Renal pelvis (tissue), 4 donors: ENCODE measurements around the gene SSR2. TPM values are rescaled to one million over a fixed set of nuclear protein-coding genes. Genes with fewer than 3 reads are reported as not detected.
"Not testable (repeated sequence)": the region's sequence is repeated elsewhere in the genome, so short reads cannot be mapped to it uniquely, and the experiment has no call there.

Experiments used
- DNase-seq: peaks from one replicate; pipeline ENCODE4 v3.0.0-alpha.2; 2013
- polyA plus RNA-seq, 3 donors: library from polyadenylated mRNA; unstranded; fragments of 120-200 nt; gene quantifications; one replicate each; pipeline ENCODE4 v1.2.1, GENCODE V29; 2013; ENCODE audit not compliant: insufficient read length in 3 of 3

SSR2 gene
- polyA plus RNA-seq, 3 donors = 354 to 431 (median 363) TPM

DNA sequence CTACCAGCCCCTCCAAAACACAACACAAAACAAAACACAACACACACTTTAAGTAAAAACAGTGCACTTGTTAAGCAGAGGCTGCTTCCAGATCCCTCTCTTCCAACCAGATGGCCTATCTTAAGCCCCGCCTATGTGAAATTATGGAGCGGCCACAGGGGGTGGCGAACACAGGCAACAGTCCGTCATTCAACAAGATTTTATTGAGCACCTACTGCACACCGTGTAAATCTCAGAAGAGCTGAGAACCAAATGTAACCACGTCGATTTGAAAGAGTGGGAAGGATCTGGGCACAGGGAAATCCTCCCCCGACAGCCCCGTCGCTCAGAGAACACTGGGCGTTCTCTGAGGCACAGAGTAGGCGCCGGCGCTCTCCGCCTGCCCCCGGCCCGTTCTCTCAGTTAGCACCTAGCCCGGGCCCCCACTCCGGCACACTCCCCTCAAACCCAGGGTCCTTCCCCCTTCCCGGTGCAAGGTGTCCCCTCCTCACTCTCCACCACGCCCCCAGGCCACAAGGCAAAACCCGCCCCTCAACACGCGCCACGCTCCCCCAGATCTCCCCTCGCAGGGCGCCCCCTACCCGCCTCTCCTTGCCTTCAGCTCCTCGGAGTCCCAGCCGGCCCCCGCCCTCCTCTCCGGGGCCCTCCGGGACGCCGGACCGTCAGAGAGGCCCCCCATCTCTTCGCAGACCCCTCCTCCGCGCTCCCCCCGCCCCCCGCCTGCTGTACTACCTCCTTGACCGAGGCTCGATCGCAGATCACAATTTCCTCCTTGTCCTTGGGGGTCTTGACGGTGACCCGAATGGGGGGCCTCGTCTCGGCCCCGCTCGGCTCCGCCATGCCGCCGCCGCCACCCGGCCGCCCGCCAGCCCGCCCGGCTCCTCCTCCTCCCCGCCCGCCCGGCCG is 32.4 kb upstream of the SSR2 start:
- peak; percentile 76 for DNase-seq

DNA sequence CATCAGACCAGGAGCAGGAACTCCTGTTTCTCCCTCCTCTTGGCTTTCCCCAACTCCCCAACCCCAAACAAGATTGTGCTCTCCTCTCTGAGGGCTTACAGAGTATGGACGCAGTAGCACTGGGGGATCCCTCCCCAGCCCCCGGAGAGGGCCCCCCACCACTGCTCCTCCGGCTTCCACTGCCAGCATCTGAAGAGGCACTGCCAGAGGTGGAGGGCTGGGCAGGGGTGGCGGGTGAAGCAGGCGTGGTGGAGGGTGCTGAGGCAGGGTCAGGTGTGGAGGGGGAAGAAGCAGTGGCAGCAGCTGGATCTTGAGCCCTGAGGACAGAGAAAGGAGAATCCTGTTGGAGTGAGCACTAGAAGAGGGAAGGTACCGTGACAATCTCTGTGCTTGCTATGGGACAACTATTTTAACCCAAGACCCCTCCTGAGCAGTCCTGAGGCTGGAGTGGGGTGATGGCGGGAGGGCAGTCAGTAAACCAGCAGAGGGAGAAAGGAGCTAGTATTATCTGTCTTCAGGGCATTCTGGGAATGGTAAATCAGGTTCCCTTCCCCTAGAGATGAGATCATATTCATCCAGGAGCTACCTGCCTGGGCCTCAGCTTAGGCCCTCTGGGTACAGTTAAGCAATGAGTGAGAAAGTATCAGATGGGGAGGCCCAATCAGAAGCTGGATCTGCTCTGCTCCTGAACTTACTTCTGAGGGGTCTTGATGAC is 30.4 kb upstream of the SSR2 start:
- no peak for DNase-seq

DNA sequence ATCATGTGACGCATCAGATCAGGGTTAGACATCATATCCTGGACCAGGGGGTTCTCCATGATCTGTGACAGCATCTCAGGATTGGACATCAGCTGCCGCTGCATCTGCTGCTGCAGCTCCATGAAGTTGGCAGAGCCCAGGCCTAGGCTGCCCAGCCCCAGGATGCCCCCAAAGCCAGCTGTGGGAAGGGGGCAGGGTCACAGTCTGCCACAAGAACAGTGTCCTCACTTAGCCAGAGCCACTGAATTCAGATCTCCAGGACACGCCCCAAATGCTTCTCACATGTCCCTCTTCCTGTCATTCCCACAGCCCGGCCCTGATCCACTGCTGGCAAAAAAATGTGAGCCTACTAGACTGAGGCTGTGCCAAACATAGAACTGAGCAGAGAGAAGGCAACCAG is 29.6 kb upstream of the SSR2 start:
- no peak for DNase-seq

- DNase-seq = no peak
Observed at GRCh38 chr1:156048663-156049258, 28.0 kb upstream of the SSR2 start.

DNA sequence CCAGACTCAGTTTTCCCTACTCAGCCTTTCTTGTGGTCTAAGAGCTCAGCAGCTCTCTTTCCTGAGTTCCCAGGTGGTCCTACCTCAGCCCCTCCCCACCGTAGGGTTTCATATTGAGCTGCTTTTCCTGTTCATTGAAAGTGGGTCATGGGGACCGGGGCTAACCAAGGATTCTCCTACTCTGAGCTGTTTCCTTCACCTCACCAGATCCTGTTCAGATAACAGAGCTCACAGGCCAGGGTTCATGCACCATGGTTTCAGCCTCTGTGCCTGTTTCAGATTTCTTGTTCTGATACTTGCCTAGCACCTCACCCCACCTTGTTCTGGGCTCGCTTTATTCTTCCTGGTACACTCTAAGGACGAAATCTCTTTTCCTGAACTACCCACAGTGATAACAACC is 24.3 kb upstream of the SSR2 start:
- no peak for DNase-seq

DNA sequence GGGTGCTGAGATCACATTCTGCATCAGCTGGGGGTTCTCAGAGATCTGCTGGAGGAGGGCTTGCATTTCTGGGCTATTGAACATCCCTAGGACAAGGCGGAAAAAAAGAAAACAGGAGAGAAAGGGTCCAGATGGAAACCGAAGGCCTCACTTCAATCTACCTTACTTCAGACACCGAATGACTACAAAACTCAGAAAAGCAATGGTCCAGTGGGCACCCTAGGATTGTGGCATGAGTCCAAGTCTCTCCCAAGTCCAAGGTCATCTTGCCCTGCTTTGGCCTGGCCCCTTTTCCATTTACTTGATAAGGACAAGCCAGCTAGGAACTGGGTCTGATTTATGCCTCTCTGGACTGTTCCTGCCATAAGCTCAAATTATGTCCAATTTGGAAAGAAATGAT is 22.1 kb upstream of the SSR2 start:
- no peak for DNase-seq

DNA sequence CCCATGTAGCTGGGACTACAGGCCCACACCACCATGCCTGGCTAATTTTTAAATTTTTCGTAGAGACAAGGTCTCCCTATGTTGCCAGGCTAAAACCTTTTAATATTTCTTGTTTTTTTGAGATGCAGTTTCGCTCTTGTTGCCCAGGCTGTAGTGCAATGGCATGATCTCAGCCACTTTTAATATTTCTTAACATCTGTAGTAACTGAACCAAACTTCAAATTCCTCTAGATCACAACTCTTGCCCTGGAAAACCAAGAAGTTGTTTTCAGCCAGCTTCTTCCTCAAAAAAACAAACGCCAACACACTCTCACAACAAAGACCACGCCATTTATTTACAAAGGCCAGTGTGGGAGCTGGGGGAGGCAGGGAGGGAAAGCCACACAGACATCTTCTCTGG is 14.2 kb upstream of the SSR2 start:
- DNase-seq = not testable (repeated sequence)

DNA sequence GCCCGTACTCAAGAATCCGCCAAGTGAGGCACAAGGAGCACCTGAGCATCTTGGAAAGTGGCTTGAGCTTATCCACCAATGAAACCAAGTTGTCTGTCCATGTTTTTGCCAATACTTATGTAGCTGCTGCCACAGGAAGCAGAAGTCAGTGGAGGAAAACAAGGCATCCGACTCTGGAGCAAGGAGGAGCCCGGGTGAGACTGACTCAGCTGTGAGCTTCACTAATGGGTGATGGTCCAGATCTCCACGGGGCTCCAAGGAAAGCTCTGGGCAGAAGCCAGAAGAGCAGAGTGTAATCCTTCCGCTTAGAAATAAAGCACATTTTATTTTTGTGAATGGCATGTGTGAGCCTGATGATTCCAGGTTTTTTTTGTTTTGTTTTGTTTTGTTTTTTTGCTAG is 12.3 kb upstream of the SSR2 start:
- no peak for DNase-seq

GRCh38 chr1:156026588-156026987 is 5.8 kb upstream of the SSR2 start:
- DNase-seq = no peak

GRCh38 chr1:156025876-156026275 is 5.1 kb upstream of the SSR2 start:
- DNase-seq = no peak

DNA sequence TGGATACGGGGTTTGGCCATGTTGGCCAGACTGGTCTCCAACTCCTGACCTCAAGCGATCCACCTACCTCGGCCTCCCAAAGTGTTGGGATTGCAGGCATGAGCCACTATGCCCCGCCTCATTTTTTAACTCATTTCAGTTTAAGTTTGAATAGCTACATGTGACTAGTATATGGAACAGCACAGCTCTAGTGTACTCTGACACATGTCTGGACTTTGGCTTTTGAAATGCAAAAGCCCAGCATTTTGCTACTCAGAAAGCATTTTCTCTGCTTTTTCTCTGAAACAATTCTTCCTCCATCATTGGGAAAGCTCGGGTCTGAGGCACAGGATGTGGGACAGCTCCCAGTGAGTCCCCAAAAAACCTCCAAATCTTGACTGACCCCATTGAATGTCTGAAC is 4.0 kb upstream of the SSR2 start:
- no peak for DNase-seq

GRCh38 chr1:156021954-156022353 is 1.2 kb upstream of the SSR2 start:
- no peak for DNase-seq

DNA sequence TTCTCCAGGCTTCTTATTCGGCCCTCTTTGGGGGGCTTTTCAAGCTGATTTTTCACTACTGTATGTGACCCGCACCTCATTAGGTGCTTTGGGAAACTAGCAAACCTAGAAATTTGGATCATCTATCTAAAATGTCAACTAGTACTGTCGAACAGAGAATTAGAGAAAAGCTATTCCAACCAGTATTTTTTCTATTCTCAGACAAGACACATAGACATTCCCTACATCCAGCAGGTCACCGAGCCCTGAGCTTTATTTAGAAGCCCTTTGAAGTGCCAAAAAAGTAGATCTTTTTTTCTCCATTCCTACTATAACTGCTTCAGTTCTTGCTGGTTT is 310 bp upstream of the SSR2 start:
- DNase-seq = no peak

GRCh38 chr1:156019946-156020292 is 832 bp downstream of the SSR2 start:
- DNase-seq = no peak

DNA sequence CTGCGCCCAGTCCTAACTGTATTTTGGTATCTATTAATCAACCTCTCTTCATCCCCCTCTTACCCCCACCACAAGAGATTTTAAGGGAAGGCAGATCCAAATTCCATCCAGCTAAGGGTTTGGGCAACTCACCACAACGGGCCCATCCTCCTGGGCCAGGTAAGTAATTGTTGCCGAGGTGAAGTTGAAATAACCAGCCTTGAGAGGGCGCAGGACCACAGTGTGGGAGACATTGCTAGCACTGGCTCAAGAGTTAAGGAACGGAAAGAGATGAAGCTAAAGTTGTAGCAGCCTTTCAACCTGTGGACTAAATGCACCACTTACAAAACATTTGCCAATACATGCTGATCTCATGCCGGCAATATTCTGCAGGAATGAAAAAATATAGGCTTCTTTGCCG is 5.9 kb downstream of the SSR2 start:
- no peak for DNase-seq

DNA sequence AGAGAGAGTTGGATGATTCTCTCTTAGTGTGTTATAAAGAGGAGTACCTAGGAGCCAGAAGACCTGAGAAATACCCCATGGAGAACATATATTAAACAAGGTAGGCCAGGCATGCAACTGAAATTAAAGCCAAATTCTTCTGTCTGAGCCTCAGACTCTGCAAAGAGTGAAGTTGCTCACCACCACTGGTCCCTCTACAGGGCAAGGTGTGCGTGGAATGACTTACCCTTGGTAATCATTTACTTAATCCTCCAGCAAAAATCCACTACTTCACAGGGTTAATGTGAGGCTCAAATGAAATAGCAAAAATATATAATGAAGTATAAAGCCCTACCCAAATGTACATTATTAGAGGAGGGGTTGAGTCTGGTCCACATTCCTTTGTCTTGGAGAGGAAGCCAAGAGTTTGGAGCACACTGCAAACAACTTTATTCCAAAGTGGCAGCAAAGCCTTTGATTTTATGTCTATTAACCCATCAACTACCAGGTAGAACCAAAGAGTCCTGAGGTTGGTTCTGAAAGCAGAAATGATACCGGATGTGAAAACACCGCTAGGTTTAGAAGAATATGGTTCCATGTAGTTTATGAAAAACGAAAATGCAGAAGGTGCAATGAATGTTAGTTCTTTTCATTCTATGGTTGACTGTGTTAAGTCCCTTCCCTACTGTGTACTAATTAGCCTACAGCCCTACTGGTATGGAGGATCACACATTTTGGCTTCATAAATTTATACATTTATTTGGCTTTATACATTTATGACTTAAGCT is 8.5 kb downstream of the SSR2 start:
- DNase-seq = no peak

- no peak for DNase-seq
Observed at GRCh38 chr1:156009404-156009803, 11.3 kb downstream of the SSR2 start.

DNA sequence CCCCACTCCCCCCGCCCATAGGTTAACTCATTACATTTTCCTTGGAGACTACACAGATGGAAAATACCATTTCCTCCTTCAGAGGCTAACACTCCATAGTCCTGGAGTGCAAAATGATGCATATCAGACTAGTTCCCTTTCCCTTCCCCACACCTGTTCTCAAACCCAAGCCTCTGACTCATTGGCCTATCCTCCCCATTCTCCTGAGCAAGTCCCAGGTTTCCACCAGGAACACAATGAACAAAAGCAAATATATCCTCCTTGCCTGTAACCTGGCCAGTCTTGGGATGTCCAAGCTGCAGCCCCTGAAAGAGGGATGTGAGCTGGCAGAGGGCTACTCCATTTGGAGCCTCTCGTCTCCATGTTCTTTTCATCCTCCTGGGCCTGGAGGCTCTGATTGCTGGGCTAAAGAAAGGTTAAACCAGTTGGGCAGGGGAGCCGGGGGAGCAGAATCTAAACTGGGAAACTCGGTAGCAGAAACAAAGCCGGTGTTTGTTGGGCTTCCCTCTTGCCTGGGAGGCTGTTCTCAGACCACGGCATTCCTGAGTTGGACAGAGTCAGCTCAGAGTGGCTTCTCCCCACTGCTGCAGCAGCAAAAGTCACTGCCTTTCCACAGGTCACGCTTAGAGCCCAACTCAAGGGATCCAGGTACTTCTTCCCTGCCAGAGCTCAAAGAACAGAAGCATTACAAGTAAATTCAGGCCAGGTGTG is 13.9 kb downstream of the SSR2 start:
- DNase-seq = no peak

DNA sequence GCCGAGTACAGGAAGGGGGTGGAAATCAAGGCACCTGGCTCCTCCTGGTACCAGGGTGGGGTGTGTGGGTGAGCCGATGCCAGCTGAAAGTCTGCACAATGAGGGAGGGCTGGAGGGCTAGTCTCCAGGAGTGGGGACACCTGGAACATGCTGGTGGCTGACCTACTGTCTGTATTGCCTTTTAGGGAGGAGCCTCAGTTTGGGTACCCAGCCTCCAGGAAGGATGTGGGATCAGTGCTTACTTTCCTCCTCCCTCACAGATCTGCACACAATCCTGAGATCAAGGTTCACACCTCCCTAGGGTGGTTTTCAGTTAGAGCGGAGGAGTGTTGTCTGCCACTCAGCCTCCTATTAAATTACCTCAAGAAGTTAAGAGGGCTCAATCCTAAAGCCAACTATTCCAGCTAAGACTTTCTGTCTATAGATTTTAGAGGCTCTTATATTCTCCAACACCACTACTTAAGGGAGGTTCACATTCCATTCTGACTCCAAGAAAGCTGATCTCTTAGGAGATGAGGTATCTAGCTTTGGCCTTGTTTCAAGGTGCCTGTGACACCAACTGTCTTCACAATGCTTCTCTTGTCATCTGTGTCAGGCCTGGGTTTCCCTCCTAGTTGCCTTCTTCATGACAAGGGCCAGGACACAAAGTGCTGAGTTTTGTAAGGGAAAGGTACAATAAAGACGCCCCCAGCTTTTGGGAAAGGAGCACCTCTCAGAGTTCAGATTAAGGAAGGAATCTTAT is 15.7 kb downstream of the SSR2 start:
- DNase-seq = no peak

DNA sequence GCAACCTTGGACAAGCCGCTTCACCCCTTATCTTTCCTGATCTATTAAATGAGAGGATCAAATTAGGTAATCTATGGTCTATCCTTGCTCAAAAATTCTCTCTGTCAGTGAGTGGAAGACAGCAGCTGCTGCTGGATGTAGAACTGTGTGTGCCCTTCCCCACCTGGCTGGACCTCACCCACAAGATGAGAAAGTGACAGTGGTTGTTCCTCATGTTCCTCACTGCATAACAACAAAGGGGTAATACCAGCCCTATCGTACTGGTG is 16.9 kb downstream of the SSR2 start:
- no peak for DNase-seq

DNA sequence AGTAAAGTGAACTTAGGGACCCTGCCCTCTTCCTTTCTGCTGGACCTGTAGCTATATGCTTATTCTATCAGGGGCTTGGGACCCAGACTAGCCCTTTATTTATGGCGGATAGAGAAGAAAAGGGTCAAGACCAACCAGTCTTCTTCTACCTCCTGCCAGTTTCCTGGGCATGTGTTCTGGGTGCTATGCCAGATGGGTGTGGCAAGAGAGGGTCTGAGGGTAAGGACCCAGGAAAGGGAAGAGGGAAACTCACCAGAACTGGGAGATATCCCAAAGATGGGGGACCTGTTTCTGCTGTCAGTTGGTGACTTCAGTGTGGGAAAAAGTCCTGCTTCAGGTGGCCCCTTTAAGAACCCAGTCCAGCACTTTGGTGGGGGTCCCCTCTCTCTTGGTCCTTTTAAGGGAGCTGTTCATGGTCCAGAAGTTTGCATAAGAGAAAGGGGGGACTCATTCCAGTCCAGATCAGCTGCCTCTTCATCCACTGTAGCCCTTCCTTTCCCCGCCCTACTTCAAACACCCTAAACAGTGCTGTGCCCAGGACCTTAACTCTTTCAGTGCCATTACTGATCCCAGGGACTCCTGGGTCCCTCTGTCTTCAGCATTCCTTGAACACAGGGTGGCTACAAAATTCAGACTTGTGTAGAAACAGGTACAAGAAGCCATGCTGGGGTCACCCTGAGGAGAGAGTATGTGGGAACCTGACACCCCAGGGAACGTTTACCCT is 18.4 kb downstream of the SSR2 start:
- no peak for DNase-seq
